Caco-2 (cell line): Measurements from ENCODE around the gene NPFFR1. TPM values are rescaled to one million over a fixed set of nuclear protein-coding genes. Genes with fewer than 3 reads are reported as not detected.
"Not testable (repeated sequence)": the region's sequence is repeated elsewhere in the genome, so short reads cannot be mapped to it uniquely, and the experiment has no call there.

Experiments used
- BruUV-seq: library from RNA; stranded (reverse); fragments of 400-500 nt; replicated peaks from 2 replicates; lab custom pipeline; 2021; lab: Mats Ljungman, UMichigan
- CTCF ChIA-PET: fragments of 300-600 bp; sonication (Branson Sonifier 250); formaldehyde crosslinking; loops from one replicate; lab custom pipeline; 2022; ENCODE audit warnings: antibody characterized with exemption; lab: Charles Lee
- POLR2A ChIA-PET: fragments of 300-600 bp; sonication (Branson Sonifier 250); formaldehyde crosslinking; loops from one replicate; lab custom pipeline; 2022; ENCODE audit warnings: antibody characterized with exemption; lab: Charles Lee
- DNase-seq, 2 experiments: peaks; one replicate each; pipeline versions ENCODE4 v3.0.0 to v3.0.0-alpha.2; 2020 to 2022
- H3K27me3 ChIP-seq: replicated peaks from 2 replicates; pipeline ENCODE4 v1.6.0; 2011; ENCODE audit warnings: low read length; ENCODE audit not compliant: control insufficient read depth, insufficient read depth
- H3K36me3 ChIP-seq: 2 replicates; pipeline ENCODE4 v1.5.1; 2011; ENCODE audit warnings: low read length; ENCODE audit not compliant: control insufficient read depth, insufficient read depth
- H3K4me1 ChIP-seq: fragments of 250-450 bp; sonication (Bioruptor Pico); 2 replicates; pipeline ENCODE4 v1.5.1; 2020; ENCODE audit warnings: mild to moderate bottlenecking
- H3K4me3 ChIP-seq: 2 replicates; pipeline ENCODE4 v1.5.1; 2011; ENCODE audit warnings: low read depth, mild to moderate bottlenecking, control low read depth, low read length
- H3K9me3 ChIP-seq: fragments of 250-450 bp; sonication (Bioruptor Pico); 2 replicates; pipeline ENCODE4 v1.5.1; 2020; ENCODE audit warnings: mild to moderate bottlenecking, moderate library complexity
- H3K27ac Mint-ChIP-seq: one replicate; pipeline ENCODE4 v1.8.0; 2022; ENCODE audit warnings: mixed read lengths; ENCODE audit not compliant: unreplicated experiment
- H3K27me3 Mint-ChIP-seq: one replicate; pipeline ENCODE4 v1.8.0; 2022; ENCODE audit warnings: mixed read lengths; ENCODE audit not compliant: insufficient read depth, unreplicated experiment
- H3K36me3 Mint-ChIP-seq: one replicate; pipeline ENCODE4 v1.8.0; 2022; ENCODE audit warnings: mild to moderate bottlenecking, mixed read lengths; ENCODE audit not compliant: insufficient read depth, unreplicated experiment
- H3K4me1 Mint-ChIP-seq: one replicate; pipeline ENCODE4 v1.8.0; 2022; ENCODE audit warnings: low read depth, mixed read lengths; ENCODE audit not compliant: unreplicated experiment
- H3K4me3 Mint-ChIP-seq: one replicate; pipeline ENCODE4 v1.8.0; 2022; ENCODE audit warnings: mild to moderate bottlenecking, moderate library complexity, mixed read lengths; ENCODE audit not compliant: unreplicated experiment
- H3K9me3 Mint-ChIP-seq: one replicate; pipeline ENCODE4 v1.8.0; 2022; ENCODE audit warnings: mixed read lengths; ENCODE audit not compliant: unreplicated experiment
- intact Hi-C: fragments of 100-400 bp; cut with micrococcal nuclease; formaldehyde crosslinking; loops from one replicate; pipeline ENCODE4 v1.10.0; 2022; ENCODE audit not compliant: unreplicated experiment
- total RNA-seq: library from RNA; stranded (reverse); gene quantifications from 2 replicates; pipeline ENCODE4 v1.2.3, GENCODE V29; 2022
- TF ChIP-seq, protein P1 (sequence below), 2 experiments: fragments of 200-600 bp in 1 of 2; IDR thresholded peaks; 1 replicate in 1 of 2; 2 replicates in 1 of 2; pipeline versions ENCODE4 v1.5.1 to v1.8.0; 2011 to 2022; ENCODE audit warnings: antibody characterized with exemption in 1 of 2, control low read depth in 1 of 2, inconsistent platforms in 1 of 2, low read depth in 1 of 2, low read length in 1 of 2, mild to moderate bottlenecking in 1 of 2, moderate library complexity in 1 of 2; ENCODE audit not compliant: insufficient read depth in 1 of 2, severe bottlenecking in 1 of 2, unreplicated experiment in 1 of 2

NPFFR1 gene
- total RNA-seq, 1 experiment from 2014 or later = not detected

DNA sequence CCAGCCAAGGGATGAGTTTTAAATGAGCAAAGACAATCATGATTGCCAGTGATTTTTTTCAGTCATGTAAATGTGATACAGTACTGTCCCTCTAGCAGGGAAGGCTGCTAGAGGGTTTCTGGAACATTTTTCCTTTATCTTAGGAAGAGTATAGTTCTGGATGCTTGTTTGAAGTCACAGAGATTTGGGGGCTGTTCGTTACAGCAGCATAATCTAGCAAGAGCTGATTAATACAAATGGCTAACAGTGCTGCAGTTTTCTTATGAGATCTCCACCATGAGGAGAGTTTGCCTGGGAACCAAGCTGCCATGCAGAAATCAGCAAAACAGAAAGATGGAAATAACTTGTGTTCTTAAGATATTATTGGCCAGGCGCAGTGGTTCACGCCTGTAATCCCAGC, 42.7 kb downstream of the NPFFR1 start:
- Histone ChIP-seq H3K4me1 (no peaks in the 10 kb centered on the region), H3K36me3 (no peaks in the 10 kb centered on the region), H3K9me3 (peaks cover 11% of the 10 kb centered on the region), H3K27me3 (no peaks in the 10 kb centered on the region), H3K4me3 (no peak overlapping the region)
- intact Hi-C loops = no loop called here
- H3K4me3 Mint-ChIP-seq = no peak overlapping the region
- no TSS peak for BruUV-seq
- H3K4me1 Mint-ChIP-seq = peaks cover 5% of the 10 kb centered on the region
- H3K27ac Mint-ChIP-seq = no peak overlapping the region
- DNase-seq = no peak
- H3K9me3 Mint-ChIP-seq = peaks cover 13% of the 10 kb centered on the region
- TF ChIP-seq, protein P1, sequence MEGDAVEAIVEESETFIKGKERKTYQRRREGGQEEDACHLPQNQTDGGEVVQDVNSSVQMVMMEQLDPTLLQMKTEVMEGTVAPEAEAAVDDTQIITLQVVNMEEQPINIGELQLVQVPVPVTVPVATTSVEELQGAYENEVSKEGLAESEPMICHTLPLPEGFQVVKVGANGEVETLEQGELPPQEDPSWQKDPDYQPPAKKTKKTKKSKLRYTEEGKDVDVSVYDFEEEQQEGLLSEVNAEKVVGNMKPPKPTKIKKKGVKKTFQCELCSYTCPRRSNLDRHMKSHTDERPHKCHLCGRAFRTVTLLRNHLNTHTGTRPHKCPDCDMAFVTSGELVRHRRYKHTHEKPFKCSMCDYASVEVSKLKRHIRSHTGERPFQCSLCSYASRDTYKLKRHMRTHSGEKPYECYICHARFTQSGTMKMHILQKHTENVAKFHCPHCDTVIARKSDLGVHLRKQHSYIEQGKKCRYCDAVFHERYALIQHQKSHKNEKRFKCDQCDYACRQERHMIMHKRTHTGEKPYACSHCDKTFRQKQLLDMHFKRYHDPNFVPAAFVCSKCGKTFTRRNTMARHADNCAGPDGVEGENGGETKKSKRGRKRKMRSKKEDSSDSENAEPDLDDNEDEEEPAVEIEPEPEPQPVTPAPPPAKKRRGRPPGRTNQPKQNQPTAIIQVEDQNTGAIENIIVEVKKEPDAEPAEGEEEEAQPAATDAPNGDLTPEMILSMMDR (IDR thresholded peaks at IDR 0.05; ENCODE audit: insufficient read depth in 1 of 2, low read depth in 1 of 2, low read length in 1 of 2, severe bottlenecking in 1 of 2, unreplicated experiment in 1 of 2) = no peak
- no peaks in the 10 kb centered on the region for H3K36me3 Mint-ChIP-seq
- H3K27me3 Mint-ChIP-seq = peaks cover 8% of the 10 kb centered on the region
- CTCF ChIA-PET = interaction anchor here (0.9 kb wide), 1 partner anchor 24 kb away, joined by 4 read pairs; no protein-coding TSS in a partner anchor
- POLR2A ChIA-PET = no interaction called here

DNA sequence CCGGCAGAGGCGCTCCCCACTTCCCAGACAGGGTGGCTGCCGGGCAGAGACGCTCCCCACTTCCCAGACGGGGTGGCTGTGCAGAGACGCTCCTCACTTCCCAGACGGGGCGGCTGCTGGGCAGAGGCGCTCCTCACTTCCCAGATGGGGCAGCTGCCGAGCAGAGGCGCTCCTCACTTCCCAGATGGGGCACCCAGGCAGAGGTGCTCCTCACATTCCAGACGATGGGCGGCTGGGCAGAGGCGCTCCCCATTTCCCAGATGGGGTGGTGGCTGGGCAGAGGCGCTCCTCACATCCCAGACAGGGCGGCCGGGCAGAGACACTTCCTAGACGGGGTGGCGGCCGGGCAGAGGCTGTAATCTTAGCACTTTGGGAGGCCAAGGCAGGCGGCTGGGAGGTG, 43.8 kb downstream of the NPFFR1 start:
- H3K4me1 ChIP-seq, H3K4me3 ChIP-seq, H3K27me3 ChIP-seq, H3K27ac Mint-ChIP-seq, intact Hi-C loops, CTCF ChIA-PET, H3K36me3 ChIP-seq, H3K36me3 Mint-ChIP-seq, H3K27me3 Mint-ChIP-seq, POLR2A ChIA-PET, H3K4me1 Mint-ChIP-seq, DNase-seq, BruUV-seq, H3K4me3 Mint-ChIP-seq: not testable (repeated sequence)
- H3K9me3 ChIP-seq = peaks cover 11% of the 10 kb centered on the region
- peaks cover 13% of the 10 kb centered on the region for H3K9me3 Mint-ChIP-seq

DNA sequence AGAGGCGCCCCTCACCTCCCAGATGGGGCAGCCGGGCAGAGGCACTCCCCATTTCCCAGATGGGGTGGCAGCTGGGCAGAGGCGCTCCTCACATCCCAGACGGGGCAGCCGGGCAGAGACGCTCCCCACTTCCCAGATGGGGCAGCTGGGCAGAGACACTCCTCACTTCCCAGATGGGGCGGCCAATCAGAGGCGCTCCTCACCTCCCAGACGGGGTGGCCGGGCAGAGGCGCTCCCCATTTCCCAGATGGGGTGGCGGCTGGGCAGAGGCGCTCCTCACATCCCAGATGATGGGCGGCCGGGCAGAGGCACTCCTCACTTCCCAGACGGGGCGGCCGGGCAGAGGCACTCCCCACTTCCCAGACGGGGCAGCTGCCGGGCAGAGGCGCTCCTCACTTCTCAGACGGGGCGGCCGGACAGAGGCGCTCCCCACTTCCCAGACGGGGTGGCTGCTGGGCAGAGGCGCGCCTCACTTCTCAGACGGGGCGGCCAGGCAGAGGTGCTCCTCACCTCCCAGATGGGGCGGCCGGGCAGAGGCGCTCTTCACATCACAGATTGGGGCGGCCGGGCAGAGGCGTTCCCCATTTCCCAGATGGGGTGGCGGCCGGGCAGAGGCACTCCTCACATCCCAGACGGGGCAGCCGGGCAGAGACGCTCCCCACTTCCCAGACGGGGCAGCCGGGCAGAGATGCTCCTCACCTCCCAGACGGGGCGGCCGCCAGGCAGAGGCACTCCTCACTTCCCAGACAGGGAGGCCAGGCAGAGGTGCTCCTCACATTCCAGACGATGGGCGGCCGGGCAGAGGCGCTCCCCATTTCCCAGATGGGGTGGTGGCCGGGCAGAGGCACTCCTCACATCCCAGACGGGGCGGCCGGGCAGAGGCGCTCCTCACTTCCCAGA, 44.5 kb downstream of the NPFFR1 start:
- H3K4me1 Mint-ChIP-seq, H3K27ac Mint-ChIP-seq, H3K27me3 Mint-ChIP-seq, H3K36me3 Mint-ChIP-seq, H3K4me3 Mint-ChIP-seq, H3K27me3 ChIP-seq, intact Hi-C loops, H3K36me3 ChIP-seq, POLR2A ChIA-PET, H3K4me3 ChIP-seq, H3K4me1 ChIP-seq, BruUV-seq, DNase-seq: not testable (repeated sequence)
- peaks cover 13% of the 10 kb centered on the region for H3K9me3 Mint-ChIP-seq
- CTCF ChIA-PET = interaction anchor here (0.7 kb wide), 1 partner anchor 49 kb away, joined by 4 read pairs; no protein-coding TSS in a partner anchor
- H3K9me3 ChIP-seq = peaks cover 11% of the 10 kb centered on the region

DNA sequence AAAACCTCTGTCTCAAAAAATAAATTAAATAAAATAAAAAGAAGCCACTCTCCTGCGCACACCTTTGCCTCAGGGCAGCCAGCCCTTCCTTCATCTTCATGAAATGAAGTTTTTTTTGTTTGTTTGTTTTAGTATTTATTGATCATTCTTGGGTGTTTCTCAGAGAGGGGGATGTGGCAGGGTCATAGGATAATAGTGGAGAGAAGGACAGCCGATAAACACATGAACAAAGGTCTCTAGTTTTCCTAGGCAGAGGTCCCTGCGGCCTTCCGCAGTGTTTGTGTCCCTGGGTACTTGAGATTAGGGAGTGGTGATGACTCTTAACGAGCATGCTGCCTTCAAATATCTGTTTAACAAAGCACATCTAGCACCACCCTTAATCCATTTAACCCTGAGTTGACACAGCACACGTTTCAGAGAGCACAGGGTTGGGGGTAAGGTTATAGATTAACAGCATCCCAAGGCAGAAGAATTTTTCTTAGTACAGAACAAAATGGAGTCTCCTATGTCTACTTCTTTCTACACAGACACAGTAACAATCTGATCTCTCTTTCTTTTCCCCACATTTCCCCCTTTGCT, 45.8 kb downstream of the NPFFR1 start:
- intact Hi-C loops, POLR2A ChIA-PET, H3K27ac Mint-ChIP-seq, DNase-seq, H3K27me3 ChIP-seq, H3K4me3 ChIP-seq, BruUV-seq, CTCF ChIA-PET, H3K36me3 ChIP-seq, H3K4me1 ChIP-seq, H3K36me3 Mint-ChIP-seq, H3K4me1 Mint-ChIP-seq, H3K27me3 Mint-ChIP-seq, H3K4me3 Mint-ChIP-seq: not testable (repeated sequence)
- peaks cover 13% of the 10 kb centered on the region for H3K9me3 Mint-ChIP-seq
- H3K9me3 ChIP-seq = peaks cover 11% of the 10 kb centered on the region
